ENCODE data around the gene MAFG.

Gene MAFG

DNA sequence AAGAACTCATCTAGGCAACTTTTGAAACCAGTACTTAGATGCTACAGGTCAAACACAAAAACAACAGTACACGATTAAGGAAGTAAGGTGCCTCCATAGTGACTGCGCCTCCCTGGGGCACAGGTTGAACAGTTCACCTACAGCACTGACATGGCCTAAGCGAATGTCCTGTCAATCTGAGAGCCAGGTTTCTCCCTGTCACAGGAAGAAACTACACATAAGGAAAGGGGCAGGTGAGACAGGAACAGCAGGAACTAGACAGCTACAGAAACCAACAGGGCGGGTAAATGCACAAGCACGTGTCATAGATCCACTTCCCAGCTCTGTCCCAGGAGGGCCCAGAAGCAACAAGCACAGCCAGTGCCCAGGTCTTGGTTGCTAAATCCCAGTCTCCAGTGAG lies 48.4 kb downstream of the MAFG start:
- no peak for TF ChIP-seq EZH2phosphoT487 (conservative IDR thresholded peaks at IDR 0.05; ENCODE audit: low read length)
- TF ChIP-seq, protein P1, sequence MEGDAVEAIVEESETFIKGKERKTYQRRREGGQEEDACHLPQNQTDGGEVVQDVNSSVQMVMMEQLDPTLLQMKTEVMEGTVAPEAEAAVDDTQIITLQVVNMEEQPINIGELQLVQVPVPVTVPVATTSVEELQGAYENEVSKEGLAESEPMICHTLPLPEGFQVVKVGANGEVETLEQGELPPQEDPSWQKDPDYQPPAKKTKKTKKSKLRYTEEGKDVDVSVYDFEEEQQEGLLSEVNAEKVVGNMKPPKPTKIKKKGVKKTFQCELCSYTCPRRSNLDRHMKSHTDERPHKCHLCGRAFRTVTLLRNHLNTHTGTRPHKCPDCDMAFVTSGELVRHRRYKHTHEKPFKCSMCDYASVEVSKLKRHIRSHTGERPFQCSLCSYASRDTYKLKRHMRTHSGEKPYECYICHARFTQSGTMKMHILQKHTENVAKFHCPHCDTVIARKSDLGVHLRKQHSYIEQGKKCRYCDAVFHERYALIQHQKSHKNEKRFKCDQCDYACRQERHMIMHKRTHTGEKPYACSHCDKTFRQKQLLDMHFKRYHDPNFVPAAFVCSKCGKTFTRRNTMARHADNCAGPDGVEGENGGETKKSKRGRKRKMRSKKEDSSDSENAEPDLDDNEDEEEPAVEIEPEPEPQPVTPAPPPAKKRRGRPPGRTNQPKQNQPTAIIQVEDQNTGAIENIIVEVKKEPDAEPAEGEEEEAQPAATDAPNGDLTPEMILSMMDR (IDR thresholded peaks at IDR 0.05; ENCODE audit: insufficient read depth, low read length, poor library complexity, severe bottlenecking), result no peak
- Histone ChIP-seq H3K27ac (ENCODE audit: low read depth, low read length) (no peak overlapping the region), H3K36me3 (ENCODE audit: low read length) (peaks cover 22% of the 10 kb centered on the region), H3K4me3 (ENCODE audit: insufficient read depth, low read length, poor library complexity, severe bottlenecking) (no peak overlapping the region), H3K9me3 (ENCODE audit: insufficient read depth, low read length) (no peaks in the 10 kb centered on the region), H4K20me1 (ENCODE audit: low read depth, low read length) (no peaks in the 10 kb centered on the region), H3K9ac (ENCODE audit: low read length) (no peak overlapping the region), H3F3A (ENCODE audit: insufficient read depth) (peaks cover 28% of the 10 kb centered on the region), H3K27me3 (ENCODE audit: low read length) (no peaks in the 10 kb centered on the region), H2AFZ (ENCODE audit: low read depth, low read length, severe bottlenecking) (no peak overlapping the region), H3K4me2 (ENCODE audit: low read depth, low read length, poor library complexity, severe bottlenecking) (no peak overlapping the region), H3K79me2 (ENCODE audit: insufficient read depth, low read length) (0 out of 2 replicates have a peak, but pooled peaks cover 9% of the 10 kb centered on the region), H3K9me2 (replicated peaks; ENCODE audit: insufficient read depth, low read length) (no peaks in the 10 kb centered on the region)

DNA sequence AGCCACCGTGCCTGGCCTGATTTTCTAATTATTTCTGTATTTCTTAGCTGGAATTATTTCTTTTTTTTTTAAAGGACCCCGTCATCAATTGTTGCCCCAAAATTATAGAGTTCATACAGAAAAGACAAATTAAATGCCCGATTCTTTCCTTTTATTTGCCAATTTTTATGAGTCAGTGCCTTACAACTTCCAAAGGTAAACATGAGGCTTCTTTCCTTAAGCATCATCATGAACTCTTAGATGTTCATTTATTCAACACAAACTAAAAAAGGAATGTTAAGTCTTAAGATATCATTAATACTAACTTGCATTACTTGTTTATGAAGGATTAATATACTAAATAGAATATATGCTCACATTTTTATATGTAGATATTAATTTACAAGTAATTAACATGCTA lies 49.2 kb downstream of the MAFG start:
- Histone ChIP-seq H3K36me3 (ENCODE audit: low read length) (peaks cover 22% of the 10 kb centered on the region), H3K27me3 (ENCODE audit: low read length) (no peaks in the 10 kb centered on the region), H3K9me2 (replicated peaks; ENCODE audit: insufficient read depth, low read length) (no peaks in the 10 kb centered on the region), H3K79me2 (ENCODE audit: insufficient read depth, low read length) (0 out of 2 replicates have a peak, but pooled peaks cover 9% of the 10 kb centered on the region), H3K27ac (ENCODE audit: low read depth, low read length) (no peak overlapping the region), H2AFZ (ENCODE audit: low read depth, low read length, severe bottlenecking) (no peak overlapping the region), H3F3A (ENCODE audit: insufficient read depth) (peaks cover 37% of the 10 kb centered on the region), H3K9ac (ENCODE audit: low read length) (no peak overlapping the region), H3K4me2 (ENCODE audit: low read depth, low read length, poor library complexity, severe bottlenecking) (no peak overlapping the region), H4K20me1 (ENCODE audit: low read depth, low read length) (no peaks in the 10 kb centered on the region), H3K4me3 (ENCODE audit: insufficient read depth, low read length, poor library complexity, severe bottlenecking) (no peak overlapping the region), H3K9me3 (ENCODE audit: insufficient read depth, low read length) (no peaks in the 10 kb centered on the region)
- TF ChIP-seq, protein P1 (IDR thresholded peaks at IDR 0.05; ENCODE audit: insufficient read depth, low read length, poor library complexity, severe bottlenecking), result no peak
- TF ChIP-seq EZH2phosphoT487 (conservative IDR thresholded peaks at IDR 0.05; ENCODE audit: low read length), result no peak

GRCh38 chr17:81877569-81877968 lies 50.0 kb downstream of the MAFG start:
- Histone ChIP-seq H3K27ac (ENCODE audit: low read depth, low read length) (no peak overlapping the region), H3K79me2 (ENCODE audit: insufficient read depth, low read length) (0 out of 2 replicates have a peak, but pooled peaks cover 9% of the 10 kb centered on the region), H2AFZ (ENCODE audit: low read depth, low read length, severe bottlenecking) (no peak overlapping the region), H3K36me3 (ENCODE audit: low read length) (peaks cover 22% of the 10 kb centered on the region), H4K20me1 (ENCODE audit: low read depth, low read length) (no peaks in the 10 kb centered on the region), H3K9me3 (ENCODE audit: insufficient read depth, low read length) (no peaks in the 10 kb centered on the region), H3K4me2 (ENCODE audit: low read depth, low read length, poor library complexity, severe bottlenecking) (no peak overlapping the region), H3F3A (ENCODE audit: insufficient read depth) (peaks cover 43% of the 10 kb centered on the region), H3K9ac (ENCODE audit: low read length) (no peak overlapping the region), H3K4me3 (ENCODE audit: insufficient read depth, low read length, poor library complexity, severe bottlenecking) (no peak overlapping the region), H3K27me3 (ENCODE audit: low read length) (no peaks in the 10 kb centered on the region), H3K9me2 (replicated peaks; ENCODE audit: insufficient read depth, low read length) (no peaks in the 10 kb centered on the region)
- no peak for TF ChIP-seq EZH2phosphoT487 (conservative IDR thresholded peaks at IDR 0.05; ENCODE audit: low read length)
- TF ChIP-seq, protein P1 (IDR thresholded peaks at IDR 0.05; ENCODE audit: insufficient read depth, low read length, poor library complexity, severe bottlenecking), result no peak

All from SU-DHL-6 (cell line).